ENCODE results near the gene SDK1.

Gene SDK1

GRCh38 chr7:4159154-4159501, 858.1 kb downstream of the SDK1 start:
- no peak for DNase-seq (ENCODE audit: extremely low read depth, low read depth)
- no peak for TF ChIP-seq CTCF (IDR thresholded peaks at IDR 0.05; ENCODE audit: low read depth, low read length)

- no peak for TF ChIP-seq CTCF (IDR thresholded peaks at IDR 0.05; ENCODE audit: low read depth, low read length)
- DNase-seq (ENCODE audit: extremely low read depth, low read depth): no peak
Observed at GRCh38 chr7:4159761-4160554, 858.9 kb downstream of the SDK1 start.

- DNase-seq (ENCODE audit: extremely low read depth, low read depth): no peak
- TF ChIP-seq CTCF (IDR thresholded peaks at IDR 0.05; ENCODE audit: low read depth, low read length): no peak
Observed at GRCh38 chr7:4162884-4163564, 862.0 kb downstream of the SDK1 start.

- TF ChIP-seq CTCF (IDR thresholded peaks at IDR 0.05; ENCODE audit: low read depth, low read length): no peak
- no peak for DNase-seq (ENCODE audit: extremely low read depth, low read depth)
Observed at GRCh38 chr7:4163565-4164203, 862.6 kb downstream of the SDK1 start.

- TF ChIP-seq CTCF (IDR thresholded peaks at IDR 0.05; ENCODE audit: low read depth, low read length): no peak
- no peak for DNase-seq (ENCODE audit: extremely low read depth, low read depth)
Observed at GRCh38 chr7:4164556-4164955, 863.5 kb downstream of the SDK1 start.

GRCh38 chr7:4166340-4166739, 865.3 kb downstream of the SDK1 start:
- no peak for DNase-seq (ENCODE audit: extremely low read depth, low read depth)

More at GRCh38 chr7:4166340-4166739, 865.3 kb downstream of the SDK1 start:
- TF ChIP-seq CTCF (IDR thresholded peaks at IDR 0.05; ENCODE audit: low read depth, low read length): no peak
